Amniotic epithelial cell (primary cell): ENCODE results near the gene ZNF324.
A peak's percentile ranks its signal among the peaks of the same experiment; 100 is the strongest.
"Not testable (repeated sequence)": the region's sequence is repeated elsewhere in the genome, so short reads cannot be mapped to it uniquely, and the experiment has no call there.

Source experiments
- DNase-seq: peaks from one replicate; pipeline ENCODE4 v3.0.0-alpha.2; 2010; ENCODE audit warnings: low read depth

The ZNF324 gene

GRCh38 chr19:58471736-58472135 is 4.9 kb downstream of the ZNF324 start:
- no peak for DNase-seq

- DNase-seq, result no peak
Measured at GRCh38 chr19:58473775-58474174, 6.9 kb downstream of the ZNF324 start.

GRCh38 chr19:58474291-58474996 is 7.6 kb downstream of the ZNF324 start:
- DNase-seq, result peak; percentile 89

- DNase-seq, result no peak
Measured at GRCh38 chr19:58474997-58475713, 8.3 kb downstream of the ZNF324 start.

- peak; percentile 97 for DNase-seq
Measured at GRCh38 chr19:58475714-58476497, 9.0 kb downstream of the ZNF324 start, which contains the start of gene ZNF446. TSS of gene ZNF446 (plus strand) at chr19:58476352. CDS start at chr19:58477219, 867 bp downstream.

- no peak for DNase-seq
Measured at GRCh38 chr19:58476498-58477015, 9.7 kb downstream of the ZNF324 start.

- DNase-seq, result no peak
Measured at GRCh38 chr19:58477130-58477529, 10.2 kb downstream of the ZNF324 start.

- no peak for DNase-seq
Measured at GRCh38 chr19:58477871-58478270, 11.0 kb downstream of the ZNF324 start.

GRCh38 chr19:58479303-58479702 is 12.4 kb downstream of the ZNF324 start:
- no peak for DNase-seq

GRCh38 chr19:58479736-58480480 is 13.0 kb downstream of the ZNF324 start:
- no peak for DNase-seq

GRCh38 chr19:58480481-58480830 is 13.6 kb downstream of the ZNF324 start:
- no peak for DNase-seq

- DNase-seq, result no peak
Measured at GRCh38 chr19:58480831-58481230, 14.0 kb downstream of the ZNF324 start.

- DNase-seq, result no peak
Measured at GRCh38 chr19:58482372-58482771, 15.5 kb downstream of the ZNF324 start.

- no peak for DNase-seq
Measured at GRCh38 chr19:58483776-58484175, 16.9 kb downstream of the ZNF324 start.

- DNase-seq, result not testable (repeated sequence)
Measured at GRCh38 chr19:58484349-58484748, 17.5 kb downstream of the ZNF324 start.

GRCh38 chr19:58491393-58491792 is 24.5 kb downstream of the ZNF324 start:
- DNase-seq, result no peak

- DNase-seq, result no peak
Measured at GRCh38 chr19:58492265-58492664, 25.4 kb downstream of the ZNF324 start.

GRCh38 chr19:58497634-58498170 is 30.8 kb downstream of the ZNF324 start:
- DNase-seq, result no peak

GRCh38 chr19:58498316-58499020 is 31.6 kb downstream of the ZNF324 start:
- no peak for DNase-seq

GRCh38 chr19:58499021-58499927 is 32.4 kb downstream of the ZNF324 start:
- peak; percentile 97 for DNase-seq
